HG03469 (cell line): Measurements from ENCODE around the gene STPG3.
"Not testable (repeated sequence)": the region's sequence is repeated elsewhere in the genome, so short reads cannot be mapped to it uniquely, and the experiment has no call there.

Source experiments
- ATAC-seq: cut with Tn5 transposase; IDR thresholded peaks from one replicate; pipeline ENCODE4 v1.9.1; 2021; ENCODE audit warnings: mild to moderate bottlenecking, moderate library complexity, moderate number of reproducible peaks; ENCODE audit not compliant: unreplicated experiment

Gene STPG3

GRCh38 chr9:137232510-137232909, 18.6 kb upstream of the STPG3 start:
- ATAC-seq, result no peak

GRCh38 chr9:137233143-137233980, 17.7 kb upstream of the STPG3 start:
- no peak for ATAC-seq

GRCh38 chr9:137234055-137234697, 16.9 kb upstream of the STPG3 start:
- ATAC-seq, result no peak

- no peak for ATAC-seq
Observed at GRCh38 chr9:137234758-137235423, 16.2 kb upstream of the STPG3 start.

- no peak for ATAC-seq
Observed at GRCh38 chr9:137235424-137236237, 15.5 kb upstream of the STPG3 start.

- ATAC-seq, result no peak
Observed at GRCh38 chr9:137236238-137236935, 14.7 kb upstream of the STPG3 start.

- no peak for ATAC-seq
Observed at GRCh38 chr9:137236936-137237421, 14.1 kb upstream of the STPG3 start.

GRCh38 chr9:137237759-137238726, 13.0 kb upstream of the STPG3 start:
- ATAC-seq, result no peak

- not testable (repeated sequence) for ATAC-seq
Observed at GRCh38 chr9:137239541-137240200, 11.4 kb upstream of the STPG3 start.

GRCh38 chr9:137240318-137240840, 10.7 kb upstream of the STPG3 start:
- peak; percentile 19 for ATAC-seq

- ATAC-seq, result peak; percentile 76
Observed at GRCh38 chr9:137240841-137241489, 10.1 kb upstream of the STPG3 start, which contains the start of gene TUBB4B. Gene TUBB4B, plus strand, starts transcription at chr9:137241287. Its CDS starts 74 bp downstream, at chr9:137241361.

GRCh38 chr9:137241490-137242268, 9.4 kb upstream of the STPG3 start:
- no peak for ATAC-seq

- ATAC-seq, result no peak
Observed at GRCh38 chr9:137242269-137243203, 8.6 kb upstream of the STPG3 start.

- ATAC-seq, result not testable (repeated sequence)
Observed at GRCh38 chr9:137243266-137243625, 7.8 kb upstream of the STPG3 start.

- no peak for ATAC-seq
Observed at GRCh38 chr9:137243626-137244485, 7.2 kb upstream of the STPG3 start.
